A673 (cell line): ENCODE results near the gene MYH15.

Source experiments
- CTCF ChIP-seq: fragments of 300-800, 200-600 bp; sonication (generic); conservative IDR thresholded peaks from 2 replicates; pipeline ENCODE4 v1.5.1; 2017; ENCODE audit warnings: low read depth, mild to moderate bottlenecking, antibody characterized with exemption, low read length, moderate library complexity, mixed read lengths
- EZH2 ChIP-seq: fragments of 200-600 bp; sonication (generic); IDR thresholded peaks from 2 replicates; pipeline ENCODE4 v1.6.1; 2017; ENCODE audit warnings: borderline replicate concordance, low read depth, mild to moderate bottlenecking, mixed read lengths, antibody characterized with exemption, low read length; ENCODE audit not compliant: poor library complexity, severe bottlenecking

- TF ChIP-seq CTCF (no peak), EZH2 (no peak)
Observed at GRCh38 chr3:108448593-108448992, 61.8 kb downstream of the MYH15 start.
